ENCODE measurements around the gene CASZ1.

DNA sequence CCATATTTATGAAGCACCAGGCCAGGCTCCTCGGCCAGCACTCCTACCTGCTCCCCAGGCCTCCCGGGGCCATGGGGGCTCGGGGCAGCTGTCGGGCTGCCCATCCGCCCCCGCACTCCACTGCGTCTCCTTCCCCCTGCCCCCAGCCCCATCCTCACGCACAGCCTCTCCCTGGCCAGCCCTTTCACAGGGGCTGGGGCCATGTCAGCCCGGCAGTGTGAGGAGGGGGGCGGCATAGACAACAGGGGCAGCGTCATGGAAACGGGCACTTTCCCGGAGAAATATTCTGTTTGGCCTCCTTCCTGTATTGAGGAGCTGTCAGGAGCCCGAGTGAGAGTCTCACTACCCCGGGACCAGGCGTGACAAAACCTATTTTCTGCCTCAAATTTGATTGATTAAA, 87.3 kb downstream of the CASZ1 start:
- no peak for TF ChIP-seq POLR2AphosphoS5 (IDR thresholded peaks at IDR 0.05; ENCODE audit: low read depth, low read length)
- TF ChIP-seq POLR2A (IDR thresholded peaks at IDR 0.05; ENCODE audit: low read depth, low read length): no peak
- no peak for TF ChIP-seq TAF1 (IDR thresholded peaks at IDR 0.05; ENCODE audit: borderline replicate concordance, low read depth, low read length)

Measured in GM12892 (cell line).